ENCODE measurements around the gene KIF11. TPM values are rescaled to one million over a fixed set of nuclear protein-coding genes. Genes with fewer than 3 reads are reported as not detected.
"Not testable (repeated sequence)": the region's sequence is repeated elsewhere in the genome, so short reads cannot be mapped to it uniquely, and the experiment has no call there.

The KIF11 gene
- polyA plus RNA-seq, 3 donors from 2014 or later: 0.55 to 2.0 (median 1.4) TPM

DNA sequence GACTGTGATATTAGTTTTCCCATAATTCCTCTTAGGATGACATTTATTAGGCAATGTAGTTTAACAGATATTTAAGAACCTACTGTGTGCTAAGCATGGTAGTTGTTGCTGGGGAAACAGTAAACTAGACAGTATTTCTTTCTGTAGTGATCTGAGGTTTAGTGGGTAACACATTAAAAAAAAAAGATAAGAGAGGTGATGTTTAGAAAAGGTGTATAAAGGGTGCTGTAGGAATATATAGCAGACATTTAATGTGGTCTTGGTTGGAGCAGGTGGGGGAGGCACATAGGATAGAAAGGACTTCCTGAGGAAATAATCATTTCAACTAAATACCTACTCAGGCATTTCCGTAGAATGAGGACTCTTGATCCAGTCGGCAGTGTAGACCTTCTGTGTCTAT is 11.9 kb downstream of the KIF11 start:
- peaks cover 0 to 2% (median 0%) of the 10 kb centered on the region in 3 donors for H3K27me3 Mint-ChIP-seq (ENCODE audit: low read depth in 3 of 3)
- peaks cover 10 to 24% of the 10 kb centered on the region in 2 donors for H3K4me1 Mint-ChIP-seq
- DNase-seq: no peak
- H3K27ac Mint-ChIP-seq: peak overlapping the region in 2 of 6 donors; percentile 8 to 75
- no peak overlapping the region for H3K4me3 Mint-ChIP-seq
- H3K9me3 Mint-ChIP-seq: no peaks in the 10 kb centered on the region
- H3K36me3 Mint-ChIP-seq: peaks cover 0 to 8% (median 6%) of the 10 kb centered on the region in 3 donors

DNA sequence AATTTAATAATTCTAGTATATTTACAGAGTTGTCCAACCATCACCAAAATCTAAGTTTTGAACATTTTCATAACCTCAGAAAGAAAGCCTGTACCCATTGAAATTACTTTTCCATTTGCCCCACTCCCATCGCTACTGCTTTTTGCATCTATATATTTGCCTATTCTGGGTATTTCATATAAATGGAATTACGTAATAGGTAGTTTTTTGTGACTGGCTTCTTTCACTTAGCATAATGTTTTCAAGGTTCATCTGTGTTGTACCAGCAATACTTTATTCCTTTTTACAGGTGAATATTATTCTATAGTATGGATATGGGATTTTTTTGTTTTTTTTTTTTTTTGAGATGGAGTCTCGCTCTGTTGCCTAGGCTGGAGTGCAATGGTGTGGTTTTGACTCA is 22.6 kb downstream of the KIF11 start:
- H3K36me3 Mint-ChIP-seq: peaks cover 0 to 8% (median 4%) of the 10 kb centered on the region in 3 donors
- H3K9me3 Mint-ChIP-seq: no peaks in the 10 kb centered on the region
- DNase-seq: no peak
- H3K27me3 Mint-ChIP-seq (ENCODE audit: low read depth in 3 of 3): no peaks in the 10 kb centered on the region
- no peak overlapping the region for H3K4me3 Mint-ChIP-seq
- H3K27ac Mint-ChIP-seq: peak overlapping the region in 1 of 6 donors; percentile 17
- H3K4me1 Mint-ChIP-seq: peaks cover 2 to 7% of the 10 kb centered on the region in 2 donors

DNA sequence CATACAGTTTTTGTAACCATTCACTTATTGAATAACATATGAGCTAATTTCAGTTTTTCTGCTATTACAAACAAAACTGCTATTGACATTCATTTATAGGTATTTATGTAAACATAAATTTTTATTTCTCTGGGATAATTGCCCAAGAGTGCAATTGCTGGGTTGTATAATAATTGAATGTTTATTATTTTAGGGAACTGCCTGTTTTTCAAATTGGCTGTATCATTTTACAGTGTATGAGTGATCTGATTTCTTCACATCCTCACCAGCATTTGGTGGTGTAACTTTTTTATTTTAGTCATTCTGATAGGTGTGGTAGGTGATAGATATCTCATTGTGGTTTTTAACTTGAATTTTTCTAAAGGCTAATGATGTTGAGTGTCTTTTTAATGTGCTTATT is 26.4 kb downstream of the KIF11 start:
- Mint-ChIP-seq H3K27ac (peak overlapping the region in 1 of 6 donors; percentile 85), H3K4me1 (peaks cover 2 to 7% of the 10 kb centered on the region in 2 donors), H3K9me3 (no peaks in the 10 kb centered on the region), H3K27me3 (ENCODE audit: low read depth in 3 of 3) (peaks cover 0 to 1% (median 0%) of the 10 kb centered on the region in 3 donors), H3K36me3 (peaks cover 0 to 11% (median under 1%) of the 10 kb centered on the region in 3 donors), H3K4me3 (no peak overlapping the region)
- no peak for DNase-seq

DNA sequence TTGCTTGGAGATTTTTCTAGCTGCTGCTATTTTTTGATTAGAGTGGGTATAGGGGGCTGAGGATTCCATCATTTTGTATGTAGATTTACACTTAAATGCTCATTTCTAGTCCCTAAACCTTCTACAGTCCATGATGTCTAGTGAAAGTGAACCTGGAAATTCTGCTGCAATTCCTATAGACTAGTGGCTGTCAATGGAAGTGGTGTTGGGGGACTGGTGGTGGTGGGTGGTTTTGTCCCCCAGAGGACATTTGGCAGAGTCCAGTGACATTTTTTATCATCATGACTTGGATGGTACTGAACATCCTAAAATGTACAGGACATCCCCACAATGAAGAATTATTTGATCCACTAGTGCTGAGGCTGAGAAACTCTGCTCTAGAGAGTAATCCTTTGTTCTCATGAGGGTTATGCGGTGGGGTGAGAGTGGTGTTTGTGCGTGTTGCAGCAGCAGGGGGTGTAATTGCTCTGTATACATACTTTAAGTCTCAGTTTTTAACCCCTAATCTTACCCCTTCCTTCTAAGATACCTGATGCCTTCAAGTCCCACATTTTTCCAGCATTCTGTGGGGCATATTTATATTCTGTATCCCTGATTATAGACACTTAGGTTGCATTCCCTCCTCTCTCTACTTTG is 35.0 kb downstream of the KIF11 start:
- no peaks in the 10 kb centered on the region for H3K4me1 Mint-ChIP-seq
- H3K27me3 Mint-ChIP-seq (ENCODE audit: low read depth in 3 of 3): peaks cover 0 to 1% (median 0%) of the 10 kb centered on the region in 3 donors
- no peaks in the 10 kb centered on the region for H3K9me3 Mint-ChIP-seq
- no peak for DNase-seq
- H3K27ac Mint-ChIP-seq: no peak overlapping the region
- H3K4me3 Mint-ChIP-seq: no peak overlapping the region
- peaks cover 0 to 21% (median 4%) of the 10 kb centered on the region in 3 donors for H3K36me3 Mint-ChIP-seq

DNA sequence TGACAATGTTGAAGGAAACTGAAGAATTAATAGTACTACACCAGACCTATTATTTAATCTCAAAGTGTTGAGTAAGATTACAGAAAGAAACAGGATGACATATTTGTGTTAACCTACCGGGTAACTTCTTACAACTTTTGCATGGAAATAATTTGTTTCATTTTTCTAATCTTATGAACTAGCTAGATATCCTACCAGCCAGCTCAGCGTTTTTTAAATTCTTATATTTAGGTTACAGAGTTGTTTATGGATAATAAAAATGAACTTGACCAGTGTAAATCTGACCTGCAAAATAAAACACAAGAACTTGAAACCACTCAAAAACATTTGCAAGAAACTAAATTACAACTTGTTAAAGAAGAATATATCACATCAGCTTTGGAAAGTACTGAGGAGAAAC is 37.0 kb downstream of the KIF11 start:
- H3K27ac Mint-ChIP-seq: no peak overlapping the region
- no peak overlapping the region for H3K4me3 Mint-ChIP-seq
- H3K9me3 Mint-ChIP-seq: no peaks in the 10 kb centered on the region
- peaks cover 0 to 20% (median 3%) of the 10 kb centered on the region in 3 donors for H3K36me3 Mint-ChIP-seq
- DNase-seq: no peak
- peaks cover 0 to 1% (median 0%) of the 10 kb centered on the region in 3 donors for H3K27me3 Mint-ChIP-seq (ENCODE audit: low read depth in 3 of 3)
- no peaks in the 10 kb centered on the region for H3K4me1 Mint-ChIP-seq

DNA sequence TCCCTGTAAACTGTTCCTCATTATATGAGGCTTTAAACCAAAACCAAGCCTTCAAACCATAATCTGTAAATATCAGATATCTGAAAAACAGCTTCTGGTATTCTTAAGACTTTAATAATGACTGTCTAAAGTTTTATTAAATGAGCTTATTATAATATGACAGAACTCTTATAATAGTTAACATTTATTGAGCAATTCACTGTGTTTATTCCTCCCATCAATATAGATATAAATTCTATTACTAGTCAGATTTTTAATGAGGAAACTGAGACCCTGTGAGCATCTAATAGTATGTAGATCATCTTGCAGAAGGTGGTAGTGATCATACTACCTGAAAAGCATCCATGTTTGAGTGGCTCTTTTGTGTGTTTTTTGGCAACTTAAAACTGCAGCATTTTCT is 45.1 kb downstream of the KIF11 start:
- no peak overlapping the region for H3K4me3 Mint-ChIP-seq
- H3K27me3 Mint-ChIP-seq (ENCODE audit: low read depth in 3 of 3): no peaks in the 10 kb centered on the region
- H3K4me1 Mint-ChIP-seq: no peaks in the 10 kb centered on the region
- H3K27ac Mint-ChIP-seq: no peak overlapping the region
- peaks cover 0 to 3% (median 0%) of the 10 kb centered on the region in 3 donors for H3K36me3 Mint-ChIP-seq
- H3K9me3 Mint-ChIP-seq: no peaks in the 10 kb centered on the region
- DNase-seq: no peak

DNA sequence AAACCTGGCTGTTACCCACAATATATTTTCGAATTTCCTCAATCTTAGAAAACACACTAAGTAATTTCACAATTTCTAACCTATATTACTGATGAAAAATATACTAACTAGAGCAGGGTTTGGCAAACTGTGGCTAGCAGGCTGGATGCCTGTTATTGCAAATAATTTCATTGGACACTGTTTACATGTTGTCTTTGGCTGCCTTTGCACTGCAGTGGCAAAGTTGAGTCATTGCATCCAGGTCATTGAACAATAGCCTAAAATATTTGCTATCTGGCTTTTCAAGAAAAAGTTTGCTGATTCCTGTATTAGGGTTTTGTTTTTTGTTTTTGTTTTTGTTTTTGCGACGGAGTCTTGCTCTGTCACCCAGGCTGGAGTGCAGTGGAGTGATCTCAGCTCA is 47.2 kb downstream of the KIF11 start:
- H3K4me1 Mint-ChIP-seq: peaks cover 0 to 2% of the 10 kb centered on the region in 2 donors
- H3K27me3 Mint-ChIP-seq (ENCODE audit: low read depth in 3 of 3): no peaks in the 10 kb centered on the region
- no peak overlapping the region for H3K4me3 Mint-ChIP-seq
- H3K36me3 Mint-ChIP-seq: no peaks in the 10 kb centered on the region
- no peaks in the 10 kb centered on the region for H3K9me3 Mint-ChIP-seq
- no peak for DNase-seq
- H3K27ac Mint-ChIP-seq: no peak overlapping the region

DNA sequence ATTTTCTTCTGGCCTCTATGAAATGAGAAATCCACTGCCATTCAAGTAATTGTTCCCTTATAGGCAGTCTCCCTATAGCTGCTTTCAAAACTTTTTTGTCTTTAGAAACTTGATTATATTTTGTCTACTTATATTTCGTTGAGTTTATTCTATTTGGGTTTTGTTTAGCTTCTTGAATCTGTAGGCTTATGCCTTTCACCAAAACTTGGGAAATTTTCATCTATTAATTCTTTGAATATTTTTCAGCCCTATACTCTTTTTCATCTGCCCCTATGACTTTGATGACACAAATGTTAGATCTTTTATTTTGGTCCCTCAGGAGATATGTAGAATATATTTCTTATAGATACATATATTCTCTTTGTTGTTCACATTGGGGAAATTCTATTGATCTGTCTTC is 48.6 kb downstream of the KIF11 start:
- peaks cover 0 to 2% of the 10 kb centered on the region in 2 donors for H3K4me1 Mint-ChIP-seq
- H3K4me3 Mint-ChIP-seq: no peak overlapping the region
- no peaks in the 10 kb centered on the region for H3K9me3 Mint-ChIP-seq
- no peak overlapping the region for H3K27ac Mint-ChIP-seq
- H3K27me3 Mint-ChIP-seq (ENCODE audit: low read depth in 3 of 3): no peaks in the 10 kb centered on the region
- H3K36me3 Mint-ChIP-seq: no peaks in the 10 kb centered on the region
- no peak for DNase-seq

DNA sequence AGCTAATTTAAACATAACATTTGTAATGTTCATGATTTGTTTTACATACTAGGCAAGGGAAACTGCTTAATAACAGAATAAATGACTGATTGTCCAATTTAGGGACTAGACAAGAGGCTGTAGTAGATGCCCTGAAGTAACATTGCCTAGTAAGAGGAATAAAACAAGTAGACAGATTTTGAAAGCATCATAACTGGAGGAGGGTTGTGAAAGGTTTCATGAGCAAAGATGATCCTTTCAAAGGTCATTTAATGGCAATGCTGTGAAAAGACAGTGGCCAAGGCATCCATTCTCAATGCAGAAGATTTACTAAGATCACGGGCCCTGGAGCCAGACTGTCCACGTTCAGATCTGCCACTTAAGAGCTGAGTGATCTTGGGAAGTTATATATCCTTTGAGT is 52.0 kb downstream of the KIF11 start:
- H3K27ac Mint-ChIP-seq: no peak overlapping the region
- no peaks in the 10 kb centered on the region for H3K27me3 Mint-ChIP-seq (ENCODE audit: low read depth in 3 of 3)
- peaks cover 0 to 2% of the 10 kb centered on the region in 2 donors for H3K4me1 Mint-ChIP-seq
- no peaks in the 10 kb centered on the region for H3K9me3 Mint-ChIP-seq
- peaks cover 0 to 5% (median 4%) of the 10 kb centered on the region in 3 donors for H3K36me3 Mint-ChIP-seq
- no peak for DNase-seq
- H3K4me3 Mint-ChIP-seq: no peak overlapping the region

DNA sequence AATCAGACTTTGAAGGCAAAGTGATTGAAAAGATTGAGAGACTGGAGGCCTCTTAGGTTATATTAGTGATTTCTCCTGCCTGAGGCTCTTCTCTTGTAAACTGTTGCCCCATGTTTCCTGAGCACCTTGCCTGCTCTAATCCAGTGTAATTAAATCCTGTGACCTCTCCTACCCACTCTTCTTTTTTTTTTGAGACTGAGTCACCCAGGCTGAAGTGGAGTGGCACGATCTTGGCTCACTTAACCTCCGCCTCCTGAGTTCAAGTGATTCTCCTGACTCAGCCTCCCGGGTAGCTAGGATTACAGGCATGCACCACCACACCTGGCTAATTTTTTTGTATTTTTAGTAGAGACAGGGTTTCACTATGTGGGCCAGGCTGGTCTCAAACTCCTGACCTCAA is 57.9 kb downstream of the KIF11 start:
- not testable (repeated sequence) for H3K4me3 Mint-ChIP-seq; H3K4me1 Mint-ChIP-seq; H3K27me3 Mint-ChIP-seq (ENCODE audit: low read depth in 3 of 3); H3K9me3 Mint-ChIP-seq; DNase-seq; H3K27ac Mint-ChIP-seq
- peaks cover 5 to 16% (median 11%) of the 10 kb centered on the region in 3 donors for H3K36me3 Mint-ChIP-seq

DNA sequence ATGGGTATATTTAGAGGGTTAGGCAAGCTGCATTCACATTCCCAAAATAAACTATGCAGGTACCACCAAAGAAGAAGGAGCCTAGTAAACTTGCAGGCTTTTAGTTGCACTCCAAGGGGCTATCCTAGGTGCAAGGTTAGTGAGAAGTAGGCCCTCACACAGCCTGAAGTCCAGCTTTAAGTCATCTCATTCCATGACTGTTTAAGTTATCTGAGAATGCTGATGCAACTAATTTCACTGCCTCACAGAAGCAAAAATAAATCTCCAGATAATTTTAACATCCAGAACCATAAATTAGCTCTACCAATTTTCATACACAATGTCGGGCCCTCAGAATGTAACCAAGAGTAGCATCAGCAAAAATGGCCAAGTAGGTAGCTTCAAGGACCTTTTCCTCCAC is 62.5 kb downstream of the KIF11 start:
- no peak for DNase-seq
- Mint-ChIP-seq H3K36me3 (peaks cover 5 to 10% (median 7%) of the 10 kb centered on the region in 3 donors), H3K27me3 (ENCODE audit: low read depth in 3 of 3) (no peaks in the 10 kb centered on the region), H3K9me3 (peaks cover 0 to 5% (median 0%) of the 10 kb centered on the region in 6 donors), H3K4me3 (no peak overlapping the region), H3K4me1 (no peaks in the 10 kb centered on the region), H3K27ac (no peak overlapping the region)

DNA sequence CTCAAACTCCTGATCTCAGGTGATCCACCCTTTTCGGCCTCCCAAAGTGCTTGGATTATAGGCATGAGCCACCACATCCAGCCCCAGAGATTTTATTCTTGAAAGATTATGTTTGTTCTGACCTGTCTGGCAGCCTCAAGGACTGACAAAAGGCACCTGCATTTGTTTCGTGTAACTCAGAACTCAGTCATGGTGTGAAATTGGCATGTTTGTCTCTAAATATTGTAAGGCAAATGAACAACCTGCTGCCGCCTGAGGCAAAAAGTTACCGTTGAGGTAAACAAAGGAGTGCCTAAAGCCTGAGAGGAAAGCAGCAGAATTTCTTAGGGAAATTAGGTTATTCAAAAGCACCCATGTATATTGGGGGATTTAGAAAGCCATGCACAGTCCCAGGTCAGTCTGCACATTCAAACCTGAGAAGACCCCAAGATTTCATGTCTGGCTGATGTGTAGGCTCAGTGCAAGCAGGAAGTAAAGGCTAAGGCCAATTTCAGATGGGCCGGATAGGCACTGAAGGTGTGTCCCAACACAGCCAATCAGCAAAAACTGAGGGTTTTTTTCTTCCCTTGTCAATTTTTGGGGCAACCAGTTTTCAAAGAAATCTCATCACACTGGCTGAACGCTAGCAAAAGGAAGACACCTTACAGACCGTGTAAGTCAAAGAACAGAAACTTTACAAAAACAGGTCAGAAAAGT is 63.5 kb downstream of the KIF11 start:
- Mint-ChIP-seq H3K27me3 (ENCODE audit: low read depth in 3 of 3) (no peaks in the 10 kb centered on the region), H3K27ac (no peak overlapping the region)

DNA sequence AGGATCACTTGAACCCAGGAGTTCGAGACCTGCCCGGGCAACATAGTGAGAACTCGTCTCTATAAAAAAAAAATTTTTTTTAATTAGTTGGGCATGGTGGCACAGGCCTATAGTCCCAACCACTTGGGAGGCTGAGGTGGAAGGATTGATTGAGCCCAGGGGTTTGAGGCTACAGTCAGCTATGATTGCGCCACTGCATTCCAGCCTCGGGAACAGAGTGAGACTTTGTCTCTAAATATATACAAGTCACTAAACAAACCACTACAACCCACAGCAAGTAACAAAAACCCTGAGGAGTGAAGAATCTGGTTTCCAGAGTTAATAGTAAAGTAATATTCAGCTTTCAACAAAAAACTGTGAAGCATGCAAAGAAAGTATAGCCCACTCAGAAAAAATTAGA is 64.1 kb downstream of the KIF11 start:
- Mint-ChIP-seq H3K36me3 (peaks cover 4 to 10% (median 5%) of the 10 kb centered on the region in 3 donors), H3K27me3 (ENCODE audit: low read depth in 3 of 3) (no peaks in the 10 kb centered on the region), H3K9me3 (peaks cover 0 to 5% (median 1%) of the 10 kb centered on the region in 6 donors), H3K4me1 (no peaks in the 10 kb centered on the region), H3K4me3 (no peak overlapping the region), H3K27ac (no peak overlapping the region)
- DNase-seq: no peak

More for the DNA sequence above, 63.5 kb downstream of the KIF11 start:
- no peaks in the 10 kb centered on the region for H3K4me1 Mint-ChIP-seq
- no peak overlapping the region for H3K4me3 Mint-ChIP-seq
- no peak for DNase-seq
- H3K36me3 Mint-ChIP-seq: peaks cover 4 to 10% (median 5%) of the 10 kb centered on the region in 3 donors
- peaks cover 0 to 5% (median 0%) of the 10 kb centered on the region in 6 donors for H3K9me3 Mint-ChIP-seq

DNA sequence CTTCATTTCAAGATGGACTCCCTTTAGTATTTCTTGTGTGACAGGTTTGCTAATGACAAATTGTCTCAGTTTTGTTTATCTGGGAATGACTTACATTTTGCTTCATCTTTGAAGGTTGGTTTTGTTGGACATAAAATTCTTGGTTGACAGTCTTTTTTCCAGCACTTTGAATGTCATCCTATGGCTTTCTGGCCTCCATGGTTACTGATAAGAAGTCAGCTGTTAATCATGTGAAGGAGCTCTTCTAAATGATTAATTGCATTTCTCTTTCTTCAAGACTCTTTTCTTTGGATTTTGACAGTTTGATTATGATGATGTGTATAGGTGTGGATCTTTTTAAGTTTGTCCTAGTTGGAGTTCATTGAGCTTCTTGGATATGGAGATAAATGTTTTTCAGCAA is 69.9 kb downstream of the KIF11 start:
- H3K36me3 Mint-ChIP-seq: peaks cover 7 to 11% (median 7%) of the 10 kb centered on the region in 3 donors
- H3K4me3 Mint-ChIP-seq: no peak overlapping the region
- no peak for DNase-seq
- no peak overlapping the region for H3K27ac Mint-ChIP-seq
- no peaks in the 10 kb centered on the region for H3K27me3 Mint-ChIP-seq (ENCODE audit: low read depth in 3 of 3)
- H3K9me3 Mint-ChIP-seq: peaks cover 11 to 21% (median 19%) of the 10 kb centered on the region in 6 donors
- H3K4me1 Mint-ChIP-seq: no peaks in the 10 kb centered on the region
